Measurements from ENCODE around the gene TYR.
"Not testable (repeated sequence)": the region's sequence is repeated elsewhere in the genome, so short reads cannot be mapped to it uniquely, and the experiment has no call there.

The TYR gene

GRCh38 chr11:89177691-89178231, at the start of gene TYR:
Gene TYR (plus strand): TSS chr11:89177875. CDS start chr11:89177954, 79 bp downstream.
- DNase-seq: no peak

- DNase-seq: no peak
These were observed 41.1 kb upstream of the TYR start for GRCh38 chr11:89136606-89137005.

DNA sequence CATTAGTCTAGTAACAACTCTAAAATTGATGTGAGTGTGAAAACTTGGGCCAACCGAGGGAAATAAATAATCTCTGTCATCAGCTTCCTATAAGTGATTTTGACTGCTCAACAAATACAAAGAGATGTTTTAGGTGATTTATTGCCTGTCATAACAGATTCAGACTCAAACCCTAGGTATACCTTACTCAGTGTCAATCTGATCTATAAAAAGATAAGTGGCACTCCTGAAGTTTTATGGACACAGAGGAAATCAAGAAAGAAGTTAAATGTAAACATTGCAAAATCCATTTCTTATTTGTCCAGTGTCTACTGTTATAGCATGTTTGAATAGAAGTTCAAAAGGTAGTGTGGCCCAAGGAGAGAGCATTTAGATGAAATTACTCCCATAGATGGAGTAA, 30.4 kb upstream of the TYR start:
- DNase-seq: peak in 2 of 3 experiments; percentile 11 to 70

GRCh38 chr11:89159974-89160373, 17.7 kb upstream of the TYR start:
- DNase-seq: no peak

GRCh38 chr11:89161949-89162348, 15.7 kb upstream of the TYR start:
- DNase-seq: no peak

- no peak for DNase-seq
These were observed 14.0 kb upstream of the TYR start for GRCh38 chr11:89163686-89164085.

- DNase-seq: no peak
These were observed 9.3 kb upstream of the TYR start for GRCh38 chr11:89168396-89168795.

DNA sequence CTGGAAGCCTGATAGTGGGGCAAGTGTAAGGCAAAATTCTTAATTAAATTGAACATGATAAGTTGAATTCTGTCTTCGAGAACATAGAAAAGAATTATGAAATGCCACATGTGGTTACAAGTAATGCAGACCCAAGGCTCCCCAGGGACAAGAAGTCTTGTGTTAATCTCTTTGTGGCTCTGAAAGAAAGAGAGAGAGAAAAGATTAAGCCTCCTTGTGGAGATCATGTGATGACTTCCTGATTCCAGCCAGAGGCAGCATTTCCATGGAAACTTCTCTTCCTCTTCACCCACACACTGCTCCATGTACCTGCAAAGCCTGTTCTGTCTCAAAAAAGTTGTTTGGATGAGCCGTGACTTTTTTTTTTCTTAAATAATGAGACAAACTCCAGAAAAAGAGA, 1.9 kb upstream of the TYR start:
- no peak for DNase-seq

- no peak for DNase-seq
These were observed 737 bp upstream of the TYR start for GRCh38 chr11:89176938-89177337.

GRCh38 chr11:89181111-89181510, 3.4 kb downstream of the TYR start:
- peak in 1 of 3 experiments; percentile 31 for DNase-seq

DNA sequence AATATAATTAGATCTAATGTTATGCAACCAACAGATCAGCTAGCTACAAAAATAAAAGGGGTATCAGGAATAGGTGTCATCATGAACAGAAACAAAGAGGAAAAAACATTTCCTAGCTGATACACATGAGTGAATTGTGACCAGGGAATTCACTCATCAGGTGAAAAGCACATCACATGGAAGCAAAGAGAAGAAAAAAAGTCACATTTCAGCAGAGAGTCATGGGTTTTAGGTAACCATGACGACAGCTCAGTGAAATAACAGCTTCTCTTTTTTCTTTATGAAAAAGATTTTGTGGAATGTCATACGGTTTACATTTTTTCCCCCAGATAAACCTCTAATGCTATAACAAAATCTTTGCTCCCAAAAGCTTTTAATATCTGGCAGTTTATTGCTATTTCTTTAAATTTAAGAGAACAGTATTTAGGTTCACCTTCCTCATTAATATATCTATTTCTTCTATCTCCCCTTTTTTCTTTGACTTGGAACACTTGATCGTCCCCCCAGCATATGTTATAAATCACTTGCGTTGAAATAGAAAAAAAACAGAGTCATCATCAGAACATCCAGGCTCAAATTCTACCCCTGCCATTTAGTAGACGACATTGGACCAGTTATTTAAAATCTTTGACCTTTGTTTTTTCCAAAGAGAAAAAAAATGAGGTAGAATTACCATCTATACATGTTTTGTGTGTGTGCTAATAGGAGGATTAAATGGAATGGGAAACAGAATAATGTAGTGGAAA, 5.3 kb downstream of the TYR start:
- DNase-seq: no peak

GRCh38 chr11:89184021-89184420, 6.3 kb downstream of the TYR start:
- DNase-seq: no peak

DNA sequence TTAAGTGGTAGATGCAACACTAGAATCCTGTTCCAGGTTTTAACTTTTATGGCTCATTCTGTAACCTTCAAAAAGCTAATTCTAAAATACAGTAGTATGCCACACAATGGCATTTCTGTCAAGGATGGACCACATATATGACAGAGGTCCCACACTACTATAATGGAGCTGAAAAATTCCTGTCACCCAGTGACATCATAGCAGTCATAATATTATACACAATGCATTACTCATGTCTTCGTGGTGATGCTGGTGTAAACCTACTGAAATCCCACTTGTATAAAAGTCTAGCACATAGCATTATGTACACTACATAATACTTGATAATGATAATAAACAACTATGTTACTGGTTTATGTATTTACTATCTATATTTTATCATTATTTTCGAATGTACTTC, 12.1 kb downstream of the TYR start:
- DNase-seq: no peak

- DNase-seq: no peak
These were observed 23.5 kb downstream of the TYR start for GRCh38 chr11:89201138-89201537.

DNA sequence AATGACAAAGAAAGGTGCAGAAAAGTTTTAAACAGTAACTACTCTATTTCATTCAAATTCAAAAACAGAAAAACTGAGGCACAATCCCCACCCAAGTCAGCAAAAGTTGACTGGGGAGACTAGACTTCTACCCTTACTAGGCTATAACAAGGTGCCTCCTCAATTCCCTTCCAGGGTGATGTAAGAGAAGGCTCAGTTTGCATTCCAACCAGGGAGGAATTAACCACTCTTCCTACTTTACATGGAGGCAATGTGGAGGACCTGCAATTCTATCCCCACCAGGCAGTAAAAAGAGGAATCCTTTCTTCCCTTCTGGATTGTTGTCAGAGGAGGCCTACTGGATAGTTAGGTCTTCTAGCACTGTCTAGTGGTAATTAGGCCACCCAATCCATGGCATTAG, 26.1 kb downstream of the TYR start:
- no peak for DNase-seq

DNA sequence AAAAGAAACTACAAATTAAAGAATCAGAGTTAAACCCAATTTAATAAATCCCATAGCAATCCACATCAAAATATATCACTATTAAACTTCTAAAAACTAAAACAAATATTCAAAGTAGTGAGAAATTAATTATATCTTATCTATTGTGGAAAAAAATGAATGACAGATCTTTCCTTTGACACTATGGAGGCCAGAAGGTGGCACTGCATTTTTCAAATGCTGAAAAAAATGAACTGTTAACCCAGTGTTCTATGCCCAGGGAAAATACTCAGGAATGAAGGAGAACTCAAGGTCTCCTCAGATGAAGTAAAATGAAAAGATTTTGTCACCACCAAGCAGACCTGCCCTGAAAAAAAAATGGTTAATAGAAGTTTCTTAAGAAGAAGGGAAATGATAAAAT, 27.7 kb downstream of the TYR start:
- DNase-seq: peak in 1 of 3 experiments; percentile 35

- peak in 2 of 3 experiments; percentile 50 to 86 for DNase-seq
These were observed 43.1 kb downstream of the TYR start for GRCh38 chr11:89220684-89221339.

- no peak for DNase-seq
These were observed 57.4 kb downstream of the TYR start for GRCh38 chr11:89235083-89235482.

DNA sequence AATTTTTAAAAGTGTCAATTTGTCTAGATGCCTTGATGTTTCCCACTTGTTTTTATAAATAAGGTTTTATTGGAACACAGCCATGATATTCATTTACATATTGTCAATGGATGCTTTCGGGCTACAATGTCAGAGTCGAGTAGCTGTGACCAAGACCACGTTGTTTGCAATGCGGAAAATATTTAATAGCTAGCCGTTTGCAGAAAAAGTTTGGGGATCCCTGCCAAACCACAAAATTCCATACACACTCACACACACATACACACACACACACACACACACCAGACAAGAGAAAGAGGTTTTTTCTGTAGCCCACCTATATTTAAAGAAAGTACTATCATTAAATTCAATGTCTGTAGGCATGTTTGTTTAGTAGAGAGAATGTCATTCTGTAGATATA, 58.3 kb downstream of the TYR start:
- no peak for DNase-seq

GRCh38 chr11:89247007-89247406, 69.3 kb downstream of the TYR start:
- not testable (repeated sequence) for DNase-seq

DNA sequence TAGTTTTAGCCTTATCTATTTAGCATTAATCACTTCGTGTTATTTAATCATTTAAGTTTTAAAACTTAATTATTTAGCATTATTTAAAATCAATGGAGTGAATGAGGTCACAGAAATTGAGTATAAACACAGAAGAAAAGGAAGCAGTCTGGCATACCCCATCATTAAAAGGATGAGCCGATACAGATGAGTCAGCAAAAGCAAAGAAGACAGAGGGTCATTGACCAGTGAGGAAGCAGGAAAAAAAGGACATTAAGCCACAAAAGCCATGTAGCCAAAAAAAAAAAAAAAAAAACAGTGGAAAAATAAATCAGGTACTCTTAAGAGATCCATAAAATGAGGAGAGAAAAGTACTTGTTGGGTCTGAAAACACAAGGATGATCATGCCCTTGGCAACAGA, 71.5 kb downstream of the TYR start:
- no peak for DNase-seq

DNA sequence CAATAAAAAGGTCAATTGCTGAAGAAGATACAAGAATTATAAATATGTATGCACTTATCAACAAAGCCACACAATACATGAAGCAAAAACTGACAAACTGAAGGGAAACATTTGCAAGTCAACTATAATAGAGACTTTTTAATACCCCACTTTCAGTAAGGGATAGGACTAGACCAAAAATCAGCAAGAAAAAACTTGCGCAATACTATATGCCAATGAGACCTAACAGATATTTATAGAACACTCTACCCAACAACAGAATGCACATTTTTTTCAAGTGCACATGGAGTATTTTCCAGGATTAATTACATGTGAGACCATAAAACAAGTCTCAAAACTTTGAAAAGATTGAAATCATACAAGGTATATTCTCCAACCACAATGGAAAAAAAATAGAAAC, 83.8 kb downstream of the TYR start:
- not testable (repeated sequence) for DNase-seq

DNA sequence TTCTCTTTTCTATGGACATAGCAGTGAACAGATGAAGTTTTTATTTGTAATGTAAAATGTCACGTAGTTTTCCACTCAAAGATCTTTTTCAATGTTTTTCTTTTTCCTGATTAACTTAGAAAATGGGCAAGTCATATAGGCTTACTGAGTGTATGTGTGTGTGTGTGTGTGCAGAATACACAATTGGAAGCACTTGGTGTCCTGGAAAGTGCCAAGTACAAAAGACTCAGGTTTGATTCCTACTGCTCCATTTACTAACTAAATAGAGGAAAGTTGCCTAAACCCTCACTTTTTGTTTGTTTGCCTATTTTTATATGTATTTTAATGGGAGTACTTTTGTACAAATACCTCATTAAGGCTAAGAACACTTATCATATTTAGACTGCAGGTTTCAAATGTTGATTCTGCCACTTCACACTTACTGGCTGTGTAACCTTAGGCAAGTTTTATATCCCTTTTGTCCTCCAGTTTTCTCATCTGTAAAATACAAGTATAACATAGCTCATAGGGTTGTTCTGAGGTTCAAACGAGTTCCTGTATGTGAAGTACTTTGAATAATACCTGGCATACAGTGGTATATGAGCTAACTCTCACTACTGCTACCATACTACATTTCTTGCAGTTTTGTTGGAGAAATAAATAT, 90.1 kb downstream of the TYR start:
- peak in 1 of 3 experiments; percentile 57 for DNase-seq

All from NCI-H1417 (cell line).